NB4 (cell line): Measurements from ENCODE around the gene FAM241B.

Experiments
- CTCF ChIP-seq: IDR thresholded peaks from one replicate; pipeline ENCODE4 v1.5.1; 2012; ENCODE audit warnings: low read depth, low read length
- POLR2A ChIP-seq: IDR thresholded peaks from 2 replicates; pipeline ENCODE4 v1.6.1; 2011; ENCODE audit warnings: mild to moderate bottlenecking; ENCODE audit not compliant: insufficient read length; ENCODE audit errors: extremely low read depth

- TF ChIP-seq POLR2A (no peak), CTCF (no peak)
These were observed 53.0 kb downstream of the FAM241B start for GRCh38 chr10:69682955-69683474.
